ENCODE measurements around the gene ADA. TPM values are rescaled to one million over a fixed set of nuclear protein-coding genes. Genes with fewer than 3 reads are reported as not detected.

The ADA gene
- total and polyA plus RNA-seq, 9 of the 15 experiments (the other 6 are each of a cell fraction or from before 2014, with no cell fraction given) = 2.4 to 26.1 (median 5.3) TPM

DNA sequence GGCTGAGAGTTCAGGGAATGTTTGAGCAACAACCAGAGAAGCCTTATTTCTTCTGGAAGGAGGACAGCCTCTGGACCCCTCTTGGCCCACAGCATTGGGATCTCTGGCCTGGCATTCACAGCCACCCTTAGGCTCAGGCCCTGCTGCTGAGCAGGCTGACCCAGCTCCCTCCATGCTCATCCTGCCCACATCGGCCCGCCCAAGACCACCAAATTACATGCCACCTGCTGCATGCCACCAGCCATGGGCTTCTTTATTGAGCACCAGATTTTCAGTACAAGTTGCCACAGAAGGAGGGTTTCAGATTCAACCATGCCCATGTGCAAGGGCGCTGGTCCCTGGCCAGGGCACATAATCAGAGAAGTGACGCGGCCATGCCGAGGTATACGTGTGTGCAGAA lies 32.2 kb downstream of the ADA start:
- ATAC-seq (no peak), DNase-seq (ENCODE audit: extremely low read depth in 1 of 4, low spot score in 3 of 4) (no peak), FAIRE-seq (no peak)
- WGBS (ENCODE audit: insufficient coverage, low coverage, missing lambda C conversion rate) = 76% methylated on average over 7 of the region's 7 CpGs
- H3K4me2 ChIP-seq (ENCODE audit: insufficient read depth, low read length) = no peak overlapping the region
- intact Hi-C loops (cut with micrococcal nuclease) (no loop called here), in situ Hi-C loops (cut with MboI) (no loop called here)
- H2AFZ ChIP-seq (ENCODE audit: low read depth, low read length) = no peak overlapping the region
- H3K36me3 ChIP-seq (ENCODE audit: control insufficient read depth, insufficient read depth, low read length) = no peaks in the 10 kb centered on the region
- H3K4me1 ChIP-seq (replicated peaks in 1 of 2; ENCODE audit: control insufficient read depth in 2 of 2, insufficient read depth in 2 of 2, low read length in 2 of 2) = peaks cover 10 to 18% of the 10 kb centered on the region in 2 experiments; a peak in 4 of 5 replicates
- TF ChIP-seq NCOR1 (IDR thresholded peaks at IDR 0.05) (no peak), ZNF584 (CRISPR knock-in tag; IDR thresholded peaks at IDR 0.05; ENCODE audit: low read depth) (no peak), BRD9 (IDR thresholded peaks at IDR 0.05; ENCODE audit: low read depth, partially characterized antibody) (no peak)
- TF ChIP-seq, protein P1, sequence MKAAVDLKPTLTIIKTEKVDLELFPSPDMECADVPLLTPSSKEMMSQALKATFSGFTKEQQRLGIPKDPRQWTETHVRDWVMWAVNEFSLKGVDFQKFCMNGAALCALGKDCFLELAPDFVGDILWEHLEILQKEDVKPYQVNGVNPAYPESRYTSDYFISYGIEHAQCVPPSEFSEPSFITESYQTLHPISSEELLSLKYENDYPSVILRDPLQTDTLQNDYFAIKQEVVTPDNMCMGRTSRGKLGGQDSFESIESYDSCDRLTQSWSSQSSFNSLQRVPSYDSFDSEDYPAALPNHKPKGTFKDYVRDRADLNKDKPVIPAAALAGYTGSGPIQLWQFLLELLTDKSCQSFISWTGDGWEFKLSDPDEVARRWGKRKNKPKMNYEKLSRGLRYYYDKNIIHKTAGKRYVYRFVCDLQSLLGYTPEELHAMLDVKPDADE (conservative IDR thresholded peaks at IDR 0.05; ENCODE audit: control insufficient read depth, low read depth, low read length) = no peak
- BruUV-seq (replicated peaks) = no TSS peak
- no peaks in the 10 kb centered on the region for H4K20me1 ChIP-seq (replicated peaks; ENCODE audit: control insufficient read depth, insufficient read depth, low read length)
- ChIA-PET POLR2A (no interaction called here), CTCF (ENCODE audit: low intra/inter-chr PET ratio) (no interaction called here)
- H3K9me1 ChIP-seq (ENCODE audit: control insufficient read depth, insufficient read depth, low read length) = no peaks in the 10 kb centered on the region
- H3K9ac ChIP-seq (ENCODE audit: insufficient read depth in 1 of 2, low read depth in 2 of 2, low read length in 2 of 2) = no peak overlapping the region; a peak in 1 of 4 replicates
- no peaks in the 10 kb centered on the region for H3K9me3 ChIP-seq (replicated peaks; ENCODE audit: control insufficient read depth, insufficient read depth, low read depth, low read length)
- H3K4me3 ChIP-seq = no peak overlapping the region
- no peaks in the 10 kb centered on the region for H3K27me3 ChIP-seq (ENCODE audit: control insufficient read depth in 2 of 2, insufficient read depth in 2 of 2, low read length in 2 of 2)
- H3K79me2 ChIP-seq (ENCODE audit: control insufficient read depth, insufficient read depth, low read length) = no peaks in the 10 kb centered on the region
- H3K27ac ChIP-seq (ENCODE audit: extremely low read depth, low read depth, low read length) = no peak overlapping the region

DNA sequence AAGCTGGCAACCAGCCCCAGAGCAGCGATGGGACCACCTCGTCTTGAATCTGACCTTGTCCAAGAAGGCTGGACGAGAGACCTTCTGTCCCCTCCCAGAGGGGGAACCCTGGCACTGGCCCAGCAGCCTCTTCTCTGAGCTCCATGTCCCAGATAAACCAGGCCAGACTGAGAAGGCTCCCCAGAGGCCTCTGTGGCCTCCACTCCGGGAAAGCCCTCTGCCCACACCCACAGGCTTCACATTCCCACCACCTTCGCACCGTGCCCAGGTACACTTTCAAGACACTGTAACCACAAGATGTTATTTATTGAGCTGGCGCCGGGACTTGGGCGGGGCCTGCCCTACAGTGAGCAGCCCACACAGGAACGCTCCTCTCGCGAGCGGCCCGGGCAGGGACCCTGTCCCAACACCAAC lies 33.2 kb downstream of the ADA start:
- POLR2A ChIA-PET = no interaction called here
- no peak for DNase-seq (ENCODE audit: extremely low read depth in 1 of 4, low spot score in 3 of 4)
- Histone ChIP-seq H3K9ac (ENCODE audit: insufficient read depth in 1 of 2, low read depth in 2 of 2, low read length in 2 of 2) (peak overlapping the region in 1 of 2 experiments; percentile 65; a peak in 2 of 4 replicates), H2AFZ (ENCODE audit: low read depth, low read length) (no peak overlapping the region), H3K4me1 (replicated peaks in 1 of 2; ENCODE audit: control insufficient read depth in 2 of 2, insufficient read depth in 2 of 2, low read length in 2 of 2) (peaks cover 10 to 18% of the 10 kb centered on the region in 2 experiments; a peak in 4 of 5 replicates), H3K4me3 (no peak overlapping the region), H3K4me2 (ENCODE audit: insufficient read depth, low read length) (no peak overlapping the region), H3K27ac (ENCODE audit: extremely low read depth, low read depth, low read length) (no peak overlapping the region), H3K9me1 (ENCODE audit: control insufficient read depth, insufficient read depth, low read length) (no peaks in the 10 kb centered on the region), H4K20me1 (replicated peaks; ENCODE audit: control insufficient read depth, insufficient read depth, low read length) (no peaks in the 10 kb centered on the region), H3K79me2 (ENCODE audit: control insufficient read depth, insufficient read depth, low read length) (no peaks in the 10 kb centered on the region), H3K36me3 (ENCODE audit: control insufficient read depth, insufficient read depth, low read length) (no peaks in the 10 kb centered on the region), H3K9me3 (replicated peaks; ENCODE audit: control insufficient read depth, insufficient read depth, low read depth, low read length) (no peaks in the 10 kb centered on the region), H3K27me3 (ENCODE audit: control insufficient read depth in 2 of 2, insufficient read depth in 2 of 2, low read length in 2 of 2) (no peaks in the 10 kb centered on the region)
- TF ChIP-seq ZNF184 (CRISPR knock-in tag; IDR thresholded peaks at IDR 0.05) (no peak), ZNF165 (CRISPR knock-in tag; IDR thresholded peaks at IDR 0.05; ENCODE audit: borderline replicate concordance) (no peak), KDM1A (IDR thresholded peaks at IDR 0.05) (no peak), ETV5 (CRISPR knock-in tag; IDR thresholded peaks at IDR 0.05; ENCODE audit: low read depth) (no peak), POLR2H (tag; IDR thresholded peaks at IDR 0.05; ENCODE audit: low read depth) (no peak), TCF7 (IDR thresholded peaks at IDR 0.05; ENCODE audit: borderline replicate concordance) (no peak)
- BruUV-seq (replicated peaks) = no TSS peak
- intact Hi-C loops (cut with micrococcal nuclease) (no loop called here), in situ Hi-C loops (cut with MboI) (no loop called here)
- WGBS (ENCODE audit: insufficient coverage, low coverage, missing lambda C conversion rate) = 52% methylated on average over 14 of the region's 14 CpGs
- CTCF ChIA-PET (ENCODE audit: low intra/inter-chr PET ratio) = interaction anchor here (0.6 kb wide), 1 partner anchor 211 kb away, joined by 7 read pairs; no protein-coding TSS in a partner anchor
- FAIRE-seq = no peak
- ATAC-seq = no peak
